Dedifferentiated amniotic fluid mesenchymal stem cell (primary cell): ENCODE measurements around the gene ARRB1.

Experiments
- DNase-seq: peaks from one replicate; pipeline ENCODE4 v3.0.0-alpha.2; 2016; ENCODE audit errors: extremely low spot score

Gene ARRB1

GRCh38 chr11:75301601-75302345 lies 49.7 kb downstream of the ARRB1 start:
- no peak for DNase-seq

- no peak for DNase-seq
These were observed 50.3 kb downstream of the ARRB1 start for GRCh38 chr11:75301131-75301530.

- DNase-seq = no peak
These were observed 52.5 kb downstream of the ARRB1 start for GRCh38 chr11:75298976-75299260.

GRCh38 chr11:75298191-75298975 lies 53.1 kb downstream of the ARRB1 start:
- no peak for DNase-seq

- DNase-seq = no peak
These were observed 57.6 kb downstream of the ARRB1 start for GRCh38 chr11:75293903-75294302.

- no peak for DNase-seq
These were observed 58.5 kb downstream of the ARRB1 start for GRCh38 chr11:75292943-75293342.

GRCh38 chr11:75291741-75292140 lies 59.7 kb downstream of the ARRB1 start:
- DNase-seq = no peak

GRCh38 chr11:75289919-75290318 lies 61.5 kb downstream of the ARRB1 start:
- DNase-seq = no peak

GRCh38 chr11:75289511-75289760 lies 62.0 kb downstream of the ARRB1 start:
- DNase-seq = no peak

GRCh38 chr11:75287579-75287978 lies 63.9 kb downstream of the ARRB1 start:
- no peak for DNase-seq

GRCh38 chr11:75286826-75287465 lies 64.5 kb downstream of the ARRB1 start:
- no peak for DNase-seq

- no peak for DNase-seq
These were observed 65.6 kb downstream of the ARRB1 start for GRCh38 chr11:75285776-75286360.

- DNase-seq = no peak
These were observed 68.0 kb downstream of the ARRB1 start for GRCh38 chr11:75283391-75283931.

- DNase-seq = no peak
These were observed 69.9 kb downstream of the ARRB1 start for GRCh38 chr11:75281469-75282095.

GRCh38 chr11:75280770-75281468 lies 70.5 kb downstream of the ARRB1 start:
- no peak for DNase-seq

GRCh38 chr11:75280227-75280701 lies 71.2 kb downstream of the ARRB1 start:
- peak; percentile 66 for DNase-seq

- no peak for DNase-seq
These were observed 72.2 kb downstream of the ARRB1 start for GRCh38 chr11:75279273-75279672.

- no peak for DNase-seq
These were observed 73.3 kb downstream of the ARRB1 start for GRCh38 chr11:75277991-75278790.

GRCh38 chr11:75277211-75277805 lies 74.2 kb downstream of the ARRB1 start:
- DNase-seq = no peak

GRCh38 chr11:75276686-75277085 lies 74.8 kb downstream of the ARRB1 start:
- DNase-seq = no peak
